HCT116 (cell line): ENCODE data around the gene RCOR1.

Source experiments
- CEBPB ChIP-seq: IDR thresholded peaks from 2 replicates; pipeline ENCODE4 v1.6.1; 2012; ENCODE audit warnings: low read depth
- EGR1 ChIP-seq: IDR thresholded peaks from 2 replicates; pipeline ENCODE4 v1.6.1; 2012; ENCODE audit warnings: low read depth
- EZH2phosphoT487 ChIP-seq: fragments of 200-600 bp; IDR thresholded peaks from 2 replicates; pipeline ENCODE4 v1.6.1; 2018; ENCODE audit warnings: antibody characterized with exemption, borderline replicate concordance
- POLR2A ChIP-seq: IDR thresholded peaks from 2 replicates; pipeline ENCODE4 v1.7.0; 2011; ENCODE audit warnings: borderline replicate concordance; ENCODE audit not compliant: insufficient read depth, insufficient read length; ENCODE audit errors: extremely low read depth
- POLR2AphosphoS5 ChIP-seq: IDR thresholded peaks from 2 replicates; pipeline ENCODE4 v1.6.1; 2011; ENCODE audit warnings: mild to moderate bottlenecking, low read depth, low read length, moderate library complexity
- RAD21 ChIP-seq: IDR thresholded peaks from 2 replicates; pipeline ENCODE4 v1.6.1; 2012; ENCODE audit warnings: low read depth, mild to moderate bottlenecking
- TCF7L2 ChIP-seq: IDR thresholded peaks from 2 replicates; pipeline ENCODE4 v1.7.0; 2011; ENCODE audit warnings: borderline replicate concordance, inconsistent platforms; ENCODE audit not compliant: insufficient read depth, insufficient read length; ENCODE audit errors: extremely low read depth
- YY1 ChIP-seq: IDR thresholded peaks from 2 replicates; pipeline ENCODE4 v1.6.1; 2011; ENCODE audit warnings: low read length, low read depth, moderate library complexity, mild to moderate bottlenecking; ENCODE audit not compliant: insufficient replicate concordance; ENCODE audit errors: extremely low read depth
- TF ChIP-seq, protein P1 (sequence below), 3 experiments: fragments of 200-600 bp in 1 of 3; sonication (generic) in 1 of 3; IDR thresholded peaks in 2 of 3; conservative IDR thresholded peaks in 1 of 3; 2 replicates each; pipeline ENCODE4 v1.5.1; 2012 to 2017; ENCODE audit warnings: low read depth in 2 of 3, low read length in 2 of 3, antibody characterized with exemption in 1 of 3, borderline replicate concordance in 1 of 3, control low read depth in 1 of 3, mild to moderate bottlenecking in 1 of 3, mixed read lengths in 1 of 3, mixed run types in 1 of 3, moderate library complexity in 1 of 3; ENCODE audit not compliant: insufficient read depth in 1 of 3
- TF ChIP-seq, protein P2 (sequence below): IDR thresholded peaks from 2 replicates; pipeline ENCODE4 v1.6.1; 2012

DNA sequence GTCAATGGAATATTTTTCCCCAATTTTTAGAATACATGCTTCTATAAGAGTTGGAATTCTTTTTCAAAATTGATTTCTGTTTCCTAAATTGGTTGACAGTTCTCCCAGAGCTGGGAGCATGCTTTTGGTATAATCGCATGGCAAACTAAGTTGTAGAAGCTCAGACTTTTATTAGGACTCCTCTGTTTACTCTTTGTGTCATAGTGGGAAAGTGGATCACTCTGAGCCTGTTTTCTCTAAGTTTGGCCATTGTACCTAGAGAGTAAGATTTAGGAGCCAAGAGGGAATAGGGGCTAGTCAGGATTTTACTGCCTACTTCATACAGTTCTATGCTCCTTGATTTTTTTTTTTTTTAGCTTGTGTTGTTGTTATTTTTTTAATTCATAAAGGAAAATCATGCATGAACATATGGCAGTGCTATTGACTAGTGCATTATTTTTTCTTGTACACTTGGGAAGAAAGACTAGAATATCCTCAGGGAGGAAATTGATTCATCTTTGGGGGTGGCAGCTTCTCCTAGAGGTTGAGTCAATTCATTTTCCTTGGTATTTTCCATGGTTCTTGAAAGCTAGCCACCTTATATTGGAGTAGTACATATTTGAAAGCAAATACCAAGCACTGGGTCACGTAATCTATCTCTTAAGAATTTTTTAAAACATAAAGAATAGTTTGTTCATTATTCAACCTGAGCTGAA, 107.1 kb downstream of the RCOR1 start:
- TF ChIP-seq TCF7L2 (no peak), YY1 (no peak), POLR2AphosphoS5 (no peak), RAD21 (no peak), POLR2A (no peak), EGR1 (no peak), EZH2phosphoT487 (no peak), CEBPB (no peak)
- TF ChIP-seq, protein P1, sequence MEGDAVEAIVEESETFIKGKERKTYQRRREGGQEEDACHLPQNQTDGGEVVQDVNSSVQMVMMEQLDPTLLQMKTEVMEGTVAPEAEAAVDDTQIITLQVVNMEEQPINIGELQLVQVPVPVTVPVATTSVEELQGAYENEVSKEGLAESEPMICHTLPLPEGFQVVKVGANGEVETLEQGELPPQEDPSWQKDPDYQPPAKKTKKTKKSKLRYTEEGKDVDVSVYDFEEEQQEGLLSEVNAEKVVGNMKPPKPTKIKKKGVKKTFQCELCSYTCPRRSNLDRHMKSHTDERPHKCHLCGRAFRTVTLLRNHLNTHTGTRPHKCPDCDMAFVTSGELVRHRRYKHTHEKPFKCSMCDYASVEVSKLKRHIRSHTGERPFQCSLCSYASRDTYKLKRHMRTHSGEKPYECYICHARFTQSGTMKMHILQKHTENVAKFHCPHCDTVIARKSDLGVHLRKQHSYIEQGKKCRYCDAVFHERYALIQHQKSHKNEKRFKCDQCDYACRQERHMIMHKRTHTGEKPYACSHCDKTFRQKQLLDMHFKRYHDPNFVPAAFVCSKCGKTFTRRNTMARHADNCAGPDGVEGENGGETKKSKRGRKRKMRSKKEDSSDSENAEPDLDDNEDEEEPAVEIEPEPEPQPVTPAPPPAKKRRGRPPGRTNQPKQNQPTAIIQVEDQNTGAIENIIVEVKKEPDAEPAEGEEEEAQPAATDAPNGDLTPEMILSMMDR (IDR thresholded peaks at IDR 0.05 in 2 of 3, conservative IDR thresholded peaks at IDR 0.05 in 1 of 3; ENCODE audit: borderline replicate concordance in 1 of 3, insufficient read depth in 1 of 3, low read depth in 2 of 3, low read length in 2 of 3), result no peak
- TF ChIP-seq, protein P2, sequence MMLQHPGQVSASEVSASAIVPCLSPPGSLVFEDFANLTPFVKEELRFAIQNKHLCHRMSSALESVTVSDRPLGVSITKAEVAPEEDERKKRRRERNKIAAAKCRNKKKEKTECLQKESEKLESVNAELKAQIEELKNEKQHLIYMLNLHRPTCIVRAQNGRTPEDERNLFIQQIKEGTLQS, result no peak
